ENCODE data around the gene GPC6.
A peak's percentile ranks its signal among the peaks of the same experiment; 100 is the strongest.

The GPC6 gene

GRCh38 chr13:93218583-93218982, 8.0 kb upstream of the GPC6 start:
- Histone ChIP-seq H3K9ac (ENCODE audit: low read depth, low read length, poor library complexity) (no peak overlapping the region), H3K27ac (replicated peaks; ENCODE audit: low read length) (no peak overlapping the region), H3K14ac (ENCODE audit: low read length) (no peak overlapping the region), H2BK5ac (ENCODE audit: low read length) (no peak overlapping the region), H3K79me1 (ENCODE audit: low read depth, low read length) (no peaks in the 10 kb centered on the region), H2BK120ac (ENCODE audit: low read depth, low read length) (no peak overlapping the region), H3K23ac (ENCODE audit: low read depth, low read length, poor library complexity) (no peak overlapping the region), H3K36me3 (replicated peaks in 1 of 2; ENCODE audit: control insufficient read depth in 2 of 2, insufficient read depth in 2 of 2, low read length in 2 of 2) (no peaks in the 10 kb centered on the region), H2AFZ (ENCODE audit: low read length) (no peak overlapping the region), H4K8ac (ENCODE audit: low read depth, low read length) (no peak overlapping the region), H3K27me3 (ENCODE audit: control insufficient read depth in 3 of 3, insufficient read depth in 3 of 3, low read depth in 1 of 3, low read length in 3 of 3) (no peaks in the 10 kb centered on the region), H3K18ac (ENCODE audit: low read length) (no peak overlapping the region), H3K9me3 (replicated peaks in 1 of 2; ENCODE audit: control insufficient read depth in 2 of 2, insufficient read depth in 1 of 2, low read depth in 1 of 2, low read length in 2 of 2) (no peaks in the 10 kb centered on the region), H2BK12ac (ENCODE audit: low read length) (no peak overlapping the region), H2AK5ac (ENCODE audit: low read depth, low read length) (no peak overlapping the region), H4K91ac (ENCODE audit: low read depth, low read length, poor library complexity) (no peak overlapping the region), H2BK15ac (ENCODE audit: low read length) (no peak overlapping the region), H3K4me3 (ENCODE audit: low read length in 2 of 2) (no peak overlapping the region), H3K4me2 (ENCODE audit: insufficient read depth, low read length, poor library complexity, severe bottlenecking) (no peak overlapping the region), H3K4me1 (ENCODE audit: control insufficient read depth in 2 of 2, insufficient read depth in 1 of 2, low read depth in 1 of 2, low read length in 2 of 2) (peaks cover 8 to 23% of the 10 kb centered on the region in 2 donors), H3K4ac (ENCODE audit: low read length) (no peak overlapping the region)
- no CpG with 5 or more reads among the region's 3 CpGs for WGBS, 2 donors (ENCODE audit: extremely low coverage in 2 of 2, insufficient read length in 2 of 2, insufficient replicate concordance in 1 of 2)
- no peak for DNase-seq (ENCODE audit: low spot score)

- Histone ChIP-seq H3K4me3 (ENCODE audit: low read length in 2 of 2) (no peak overlapping the region), H3K23ac (ENCODE audit: low read depth, low read length, poor library complexity) (no peak overlapping the region)
- WGBS, 2 donors (ENCODE audit: extremely low coverage in 2 of 2, insufficient read length in 2 of 2, insufficient replicate concordance in 1 of 2), result no CpG with 5 or more reads among the region's 3 CpGs
Measured at GRCh38 chr13:93220073-93220472, 6.5 kb upstream of the GPC6 start.

GRCh38 chr13:93222976-93223375, 3.6 kb upstream of the GPC6 start:
- Histone ChIP-seq H3K4ac (ENCODE audit: low read length) (no peak overlapping the region), H4K91ac (ENCODE audit: low read depth, low read length, poor library complexity) (no peak overlapping the region), H2BK12ac (ENCODE audit: low read length) (no peak overlapping the region), H3K27me3 (ENCODE audit: control insufficient read depth in 3 of 3, insufficient read depth in 3 of 3, low read depth in 1 of 3, low read length in 3 of 3) (no peaks in the 10 kb centered on the region), H3K14ac (ENCODE audit: low read length) (no peak overlapping the region), H3K79me1 (ENCODE audit: low read depth, low read length) (peaks cover 3% of the 10 kb centered on the region), H3K4me1 (ENCODE audit: control insufficient read depth in 2 of 2, insufficient read depth in 1 of 2, low read depth in 1 of 2, low read length in 2 of 2) (peaks cover 7 to 33% of the 10 kb centered on the region in 2 donors), H2AK5ac (ENCODE audit: low read depth, low read length) (no peak overlapping the region), H2BK120ac (ENCODE audit: low read depth, low read length) (no peak overlapping the region), H3K23ac (ENCODE audit: low read depth, low read length, poor library complexity) (no peak overlapping the region), H3K9ac (ENCODE audit: low read depth, low read length, poor library complexity) (no peak overlapping the region), H2BK15ac (ENCODE audit: low read length) (no peak overlapping the region), H2BK5ac (ENCODE audit: low read length) (no peak overlapping the region), H2AFZ (ENCODE audit: low read length) (peak overlapping the region; percentile 71), H3K36me3 (replicated peaks in 1 of 2; ENCODE audit: control insufficient read depth in 2 of 2, insufficient read depth in 2 of 2, low read length in 2 of 2) (no peaks in the 10 kb centered on the region), H3K9me3 (replicated peaks in 1 of 2; ENCODE audit: control insufficient read depth in 2 of 2, insufficient read depth in 1 of 2, low read depth in 1 of 2, low read length in 2 of 2) (no peaks in the 10 kb centered on the region), H3K4me2 (ENCODE audit: insufficient read depth, low read length, poor library complexity, severe bottlenecking) (no peak overlapping the region), H4K8ac (ENCODE audit: low read depth, low read length) (no peak overlapping the region), H3K18ac (ENCODE audit: low read length) (no peak overlapping the region), H3K4me3 (ENCODE audit: low read length in 2 of 2) (no peak overlapping the region), H3K27ac (replicated peaks; ENCODE audit: low read length) (no peak overlapping the region)
- no CpG with 5 or more reads among the region's 4 CpGs for WGBS, 2 donors (ENCODE audit: extremely low coverage in 2 of 2, insufficient read length in 2 of 2, insufficient replicate concordance in 1 of 2)
- DNase-seq (ENCODE audit: low spot score), result no peak

More at GRCh38 chr13:93220073-93220472, 6.5 kb upstream of the GPC6 start:
- no peak overlapping the region for H3K14ac ChIP-seq (ENCODE audit: low read length)
- H3K36me3 ChIP-seq (replicated peaks in 1 of 2; ENCODE audit: control insufficient read depth in 2 of 2, insufficient read depth in 2 of 2, low read length in 2 of 2), result no peaks in the 10 kb centered on the region
- no peak for DNase-seq (ENCODE audit: low spot score)
- H3K9me3 ChIP-seq (replicated peaks in 1 of 2; ENCODE audit: control insufficient read depth in 2 of 2, insufficient read depth in 1 of 2, low read depth in 1 of 2, low read length in 2 of 2), result no peaks in the 10 kb centered on the region
- H3K4me2 ChIP-seq (ENCODE audit: insufficient read depth, low read length, poor library complexity, severe bottlenecking), result no peak overlapping the region
- peaks cover 11 to 32% of the 10 kb centered on the region in 2 donors for H3K4me1 ChIP-seq (ENCODE audit: control insufficient read depth in 2 of 2, insufficient read depth in 1 of 2, low read depth in 1 of 2, low read length in 2 of 2)
- no peak overlapping the region for H3K27ac ChIP-seq (replicated peaks; ENCODE audit: low read length)
- no peak overlapping the region for H3K18ac ChIP-seq (ENCODE audit: low read length)
- H2BK12ac ChIP-seq (ENCODE audit: low read length), result no peak overlapping the region
- no peak overlapping the region for H2BK5ac ChIP-seq (ENCODE audit: low read length)
- no peak overlapping the region for H2BK120ac ChIP-seq (ENCODE audit: low read depth, low read length)
- H2BK15ac ChIP-seq (ENCODE audit: low read length), result no peak overlapping the region
- H3K9ac ChIP-seq (ENCODE audit: low read depth, low read length, poor library complexity), result no peak overlapping the region
- H3K27me3 ChIP-seq (ENCODE audit: control insufficient read depth in 3 of 3, insufficient read depth in 3 of 3, low read depth in 1 of 3, low read length in 3 of 3), result no peaks in the 10 kb centered on the region
- H3K4ac ChIP-seq (ENCODE audit: low read length), result no peak overlapping the region
- no peak overlapping the region for H4K91ac ChIP-seq (ENCODE audit: low read depth, low read length, poor library complexity)
- no peak overlapping the region for H4K8ac ChIP-seq (ENCODE audit: low read depth, low read length)
- no peaks in the 10 kb centered on the region for H3K79me1 ChIP-seq (ENCODE audit: low read depth, low read length)
- no peak overlapping the region for H2AK5ac ChIP-seq (ENCODE audit: low read depth, low read length)
- no peak overlapping the region for H2AFZ ChIP-seq (ENCODE audit: low read length)

GRCh38 chr13:93224535-93224934, 2.1 kb upstream of the GPC6 start:
- H3K9me3 ChIP-seq (replicated peaks in 1 of 2; ENCODE audit: control insufficient read depth in 2 of 2, insufficient read depth in 1 of 2, low read depth in 1 of 2, low read length in 2 of 2), result no peaks in the 10 kb centered on the region
- H3K4ac ChIP-seq (ENCODE audit: low read length), result no peak overlapping the region
- no peak overlapping the region for H3K18ac ChIP-seq (ENCODE audit: low read length)
- peak; percentile 64 for DNase-seq (ENCODE audit: low spot score)
- H3K79me1 ChIP-seq (ENCODE audit: low read depth, low read length), result peaks cover 3% of the 10 kb centered on the region
- H2BK120ac ChIP-seq (ENCODE audit: low read depth, low read length), result no peak overlapping the region
- H2BK15ac ChIP-seq (ENCODE audit: low read length), result no peak overlapping the region
- no CpG with 5 or more reads among the region's 1 CpG for WGBS, 2 donors (ENCODE audit: extremely low coverage in 2 of 2, insufficient read length in 2 of 2, insufficient replicate concordance in 1 of 2)
- no peak overlapping the region for H4K8ac ChIP-seq (ENCODE audit: low read depth, low read length)
- no peak overlapping the region for H4K91ac ChIP-seq (ENCODE audit: low read depth, low read length, poor library complexity)
- no peak overlapping the region for H3K27ac ChIP-seq (replicated peaks; ENCODE audit: low read length)
- H3K4me1 ChIP-seq (ENCODE audit: control insufficient read depth in 2 of 2, insufficient read depth in 1 of 2, low read depth in 1 of 2, low read length in 2 of 2), result peaks cover 7 to 36% of the 10 kb centered on the region in 2 donors
- H2AK5ac ChIP-seq (ENCODE audit: low read depth, low read length), result no peak overlapping the region
- no peak overlapping the region for H2BK12ac ChIP-seq (ENCODE audit: low read length)
- no peak overlapping the region for H3K14ac ChIP-seq (ENCODE audit: low read length)
- H3K4me2 ChIP-seq (ENCODE audit: insufficient read depth, low read length, poor library complexity, severe bottlenecking), result no peak overlapping the region
- no peaks in the 10 kb centered on the region for H3K36me3 ChIP-seq (replicated peaks in 1 of 2; ENCODE audit: control insufficient read depth in 2 of 2, insufficient read depth in 2 of 2, low read length in 2 of 2)
- no peaks in the 10 kb centered on the region for H3K27me3 ChIP-seq (ENCODE audit: control insufficient read depth in 3 of 3, insufficient read depth in 3 of 3, low read depth in 1 of 3, low read length in 3 of 3)
- no peak overlapping the region for H3K4me3 ChIP-seq (ENCODE audit: low read length in 2 of 2)
- H2AFZ ChIP-seq (ENCODE audit: low read length), result no peak overlapping the region
- H3K23ac ChIP-seq (ENCODE audit: low read depth, low read length, poor library complexity), result no peak overlapping the region
- H2BK5ac ChIP-seq (ENCODE audit: low read length), result no peak overlapping the region
- H3K9ac ChIP-seq (ENCODE audit: low read depth, low read length, poor library complexity), result no peak overlapping the region

Data from neuronal stem cell (in vitro differentiated cells).